ENCODE measurements around the gene TGFB3.

TGFB3 gene

DNA sequence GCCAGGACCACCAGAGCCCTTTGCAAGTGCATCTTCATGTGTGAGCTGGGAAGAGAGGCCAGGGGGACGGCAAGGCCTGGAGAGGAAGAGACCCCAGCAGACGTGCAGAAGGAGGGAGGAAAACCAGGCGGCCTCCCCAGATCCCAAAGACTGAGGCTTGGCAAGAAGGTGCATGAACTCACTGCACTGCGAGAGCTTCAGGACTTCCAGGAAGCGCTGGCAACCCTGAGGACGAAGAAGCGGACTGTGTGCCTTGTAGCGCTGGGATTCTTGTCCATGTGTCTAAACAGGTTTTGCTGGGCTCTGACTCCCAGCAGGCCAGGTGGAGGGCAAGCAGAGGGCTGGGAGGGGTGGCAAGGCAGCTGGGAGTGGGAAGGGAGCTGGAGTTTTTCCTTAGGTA is 939 bp downstream of the TGFB3 start:
- CTCF ChIA-PET = interaction anchor here (1.3 to 8.5 kb wide), 4 partner anchors 74 to 327 kb away, joined by 3 to 131 read pairs (median 46); no protein-coding TSS in a partner anchor
- Mint-ChIP-seq H3K27ac (peak overlapping the region; percentile 49), H3K4me1 (peaks cover 39% of the 10 kb centered on the region), H3K4me3 (peak overlapping the region; percentile 70), H3K9me3 (no peaks in the 10 kb centered on the region), H3K27me3 (peaks cover 20% of the 10 kb centered on the region), H3K36me3 (no peaks in the 10 kb centered on the region)
- no peak for DNase-seq

GRCh38 chr14:75979648-75980565 is 1.9 kb downstream of the TGFB3 start:
- H3K27me3 Mint-ChIP-seq = peaks cover 20% of the 10 kb centered on the region
- no peak overlapping the region for H3K4me3 Mint-ChIP-seq
- no peaks in the 10 kb centered on the region for H3K36me3 Mint-ChIP-seq
- peaks cover 34% of the 10 kb centered on the region for H3K4me1 Mint-ChIP-seq
- H3K9me3 Mint-ChIP-seq = no peaks in the 10 kb centered on the region
- H3K27ac Mint-ChIP-seq = no peak overlapping the region
- CTCF ChIA-PET = interaction anchor here (1.0 to 8.5 kb wide), 12 partner anchors 8 to 403 kb away, joined by 3 to 131 read pairs (median 4); partner anchors contain the start of gene FLVCR2
- DNase-seq = no peak

GRCh38 chr14:75979071-75979571 is 2.7 kb downstream of the TGFB3 start:
- peak; percentile 32 for DNase-seq
- Mint-ChIP-seq H3K36me3 (no peaks in the 10 kb centered on the region), H3K9me3 (no peaks in the 10 kb centered on the region), H3K4me3 (no peak overlapping the region), H3K27me3 (peaks cover 19% of the 10 kb centered on the region), H3K4me1 (peaks cover 34% of the 10 kb centered on the region), H3K27ac (no peak overlapping the region)
- CTCF ChIA-PET = interaction anchor here (0.7 to 8.5 kb wide), 15 partner anchors 9 to 403 kb away, joined by 3 to 131 read pairs (median 4); partner anchors contain the start of gene FLVCR2

- Mint-ChIP-seq H3K9me3 (no peaks in the 10 kb centered on the region), H3K4me3 (no peak overlapping the region), H3K36me3 (no peaks in the 10 kb centered on the region), H3K27me3 (peaks cover 12% of the 10 kb centered on the region), H3K4me1 (peaks cover 34% of the 10 kb centered on the region), H3K27ac (no peak overlapping the region)
- CTCF ChIA-PET = interaction anchor here (0.7 to 8.5 kb wide), 11 partner anchors 10 to 402 kb away, joined by 3 to 131 read pairs (median 4); partner anchors contain the start of gene FLVCR2
- peak; percentile 59 for DNase-seq
Observed at GRCh38 chr14:75978249-75978731, 3.5 kb downstream of the TGFB3 start.

DNA sequence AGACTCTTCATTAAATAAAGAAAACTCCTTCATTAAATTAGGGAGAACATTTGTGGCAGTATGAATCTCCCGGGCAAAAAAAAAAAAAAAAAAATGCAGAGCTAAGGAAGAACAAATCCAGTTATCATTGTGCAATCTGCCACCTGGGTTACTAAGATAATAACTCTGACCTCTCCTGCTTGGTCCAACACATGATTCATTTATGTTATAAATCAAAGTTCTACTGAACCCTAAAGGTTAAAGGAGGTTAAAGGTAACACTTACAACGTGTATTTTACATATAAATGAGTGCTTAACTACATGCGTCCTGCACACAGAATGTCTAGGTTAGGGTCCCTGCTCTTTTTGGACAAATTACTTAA is 4.2 kb downstream of the TGFB3 start:
- Mint-ChIP-seq H3K27me3 (peaks cover 4% of the 10 kb centered on the region), H3K4me3 (no peak overlapping the region), H3K4me1 (peaks cover 33% of the 10 kb centered on the region), H3K36me3 (no peaks in the 10 kb centered on the region), H3K27ac (no peak overlapping the region), H3K9me3 (no peaks in the 10 kb centered on the region)
- CTCF ChIA-PET = interaction anchor here (0.6 to 8.5 kb wide), 5 partner anchors 11 to 668 kb away, joined by 3 to 131 read pairs (median 3); no protein-coding TSS in a partner anchor
- DNase-seq = no peak

DNA sequence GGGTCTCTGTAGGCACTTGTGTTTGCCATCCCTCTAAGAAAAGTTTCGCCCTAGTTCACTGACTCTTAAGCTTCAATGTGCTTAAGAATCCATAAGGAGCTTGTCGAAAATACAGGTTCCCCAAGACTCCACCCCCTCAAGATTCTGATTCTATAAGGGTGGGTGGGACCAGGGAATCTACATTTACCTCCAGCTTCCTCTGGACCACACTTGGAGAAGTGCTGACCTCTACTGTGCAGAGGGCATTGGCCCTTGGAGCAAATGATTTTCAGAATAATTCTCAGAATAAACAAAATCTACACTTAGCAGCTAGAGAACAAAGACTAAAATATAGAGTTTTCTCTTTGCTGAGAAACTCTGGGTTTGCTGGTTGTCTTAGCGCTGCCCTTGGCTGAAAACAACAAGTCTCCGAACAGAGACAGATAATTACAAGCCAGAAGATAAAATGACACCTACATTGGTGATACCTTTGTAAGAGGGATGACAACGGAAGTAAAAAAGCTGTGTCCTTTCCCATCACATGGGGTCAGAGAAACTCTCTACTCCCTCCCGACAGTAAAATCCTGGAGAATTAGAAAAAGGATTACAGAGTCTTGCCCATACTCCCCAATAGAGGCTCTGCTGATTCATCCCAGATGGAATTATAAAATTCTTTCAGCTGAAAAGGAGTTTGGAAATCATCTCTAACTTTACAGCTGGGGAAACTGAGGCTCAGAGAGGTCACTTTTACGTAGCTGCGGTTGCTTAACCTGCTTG is 4.8 kb downstream of the TGFB3 start:
- Mint-ChIP-seq H3K27me3 (no peaks in the 10 kb centered on the region), H3K27ac (no peak overlapping the region), H3K36me3 (no peaks in the 10 kb centered on the region), H3K4me1 (peaks cover 32% of the 10 kb centered on the region), H3K9me3 (no peaks in the 10 kb centered on the region), H3K4me3 (no peak overlapping the region)
- no peak for DNase-seq
- CTCF ChIA-PET = interaction anchor here (0.6 to 8.5 kb wide), 6 partner anchors 10 to 669 kb away, joined by 3 to 131 read pairs (median 4); no protein-coding TSS in a partner anchor

DNA sequence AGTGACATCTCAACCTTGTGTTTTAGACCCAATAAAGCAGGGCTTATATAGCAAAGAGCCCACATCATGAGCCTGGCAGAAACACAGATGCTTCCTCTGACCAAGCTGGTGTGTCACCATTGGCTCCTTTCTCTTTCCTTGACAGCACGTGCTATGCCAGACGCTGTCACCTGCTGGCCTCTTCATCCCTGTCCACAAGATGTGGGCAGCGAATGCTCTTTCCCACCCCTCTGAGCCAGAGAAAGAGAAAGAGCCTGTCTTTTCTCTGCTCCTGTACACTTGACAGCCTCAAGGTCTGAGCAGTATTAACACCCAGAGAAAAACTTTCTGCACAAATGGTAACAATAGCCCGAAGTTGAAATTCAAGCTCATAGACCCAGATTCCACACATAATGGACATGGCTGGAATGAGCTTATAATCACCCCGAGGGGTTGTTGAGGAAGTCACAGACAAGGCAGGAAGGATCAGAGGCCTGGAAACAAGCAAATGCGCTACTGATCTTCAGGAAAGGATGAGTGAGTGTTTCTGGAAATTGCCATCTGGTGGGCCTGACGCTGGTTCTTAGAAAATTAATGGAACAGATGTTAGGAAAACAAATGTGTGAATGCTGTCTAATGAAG is 8.9 kb downstream of the TGFB3 start:
- CTCF ChIA-PET = interaction anchor here (0.8 to 1.9 kb wide), 2 partner anchors 262 to 265 kb away, joined by 3 to 5 read pairs; no protein-coding TSS in a partner anchor

DNA sequence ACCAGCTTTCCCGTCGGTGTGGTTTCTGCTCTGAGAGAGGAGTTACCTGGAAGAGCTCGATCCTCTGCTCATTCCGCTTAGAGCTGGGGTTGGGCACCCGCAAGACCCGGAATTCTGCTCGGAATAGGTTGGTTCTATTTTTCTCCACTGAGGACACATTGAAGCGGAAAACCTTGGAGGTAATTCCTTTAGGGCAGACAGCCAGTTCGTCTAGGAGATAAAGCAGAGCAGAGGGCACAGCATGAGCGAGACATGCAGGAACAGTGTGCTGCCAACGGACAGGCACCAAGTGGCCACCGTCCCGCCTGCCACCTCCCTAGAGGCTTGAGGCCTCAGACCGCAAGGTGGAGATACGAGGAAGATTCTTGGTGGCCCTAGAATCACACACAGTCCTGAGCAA is 10.3 kb downstream of the TGFB3 start:
- no peak overlapping the region for H3K27ac Mint-ChIP-seq
- CTCF ChIA-PET = interaction anchor here (1.2 kb wide), 1 partner anchor 65 kb away, joined by 5 read pairs; no protein-coding TSS in a partner anchor
- H3K4me1 Mint-ChIP-seq = no peaks in the 10 kb centered on the region
- H3K9me3 Mint-ChIP-seq = no peaks in the 10 kb centered on the region
- no peaks in the 10 kb centered on the region for H3K27me3 Mint-ChIP-seq
- H3K4me3 Mint-ChIP-seq = no peak overlapping the region
- H3K36me3 Mint-ChIP-seq = no peaks in the 10 kb centered on the region
- no peak for DNase-seq

More for the DNA sequence above, 8.9 kb downstream of the TGFB3 start:
- no peaks in the 10 kb centered on the region for H3K4me1 Mint-ChIP-seq
- no peaks in the 10 kb centered on the region for H3K27me3 Mint-ChIP-seq
- H3K36me3 Mint-ChIP-seq = no peaks in the 10 kb centered on the region
- no peak overlapping the region for H3K27ac Mint-ChIP-seq
- H3K9me3 Mint-ChIP-seq = no peaks in the 10 kb centered on the region
- no peak overlapping the region for H3K4me3 Mint-ChIP-seq
- DNase-seq = no peak

DNA sequence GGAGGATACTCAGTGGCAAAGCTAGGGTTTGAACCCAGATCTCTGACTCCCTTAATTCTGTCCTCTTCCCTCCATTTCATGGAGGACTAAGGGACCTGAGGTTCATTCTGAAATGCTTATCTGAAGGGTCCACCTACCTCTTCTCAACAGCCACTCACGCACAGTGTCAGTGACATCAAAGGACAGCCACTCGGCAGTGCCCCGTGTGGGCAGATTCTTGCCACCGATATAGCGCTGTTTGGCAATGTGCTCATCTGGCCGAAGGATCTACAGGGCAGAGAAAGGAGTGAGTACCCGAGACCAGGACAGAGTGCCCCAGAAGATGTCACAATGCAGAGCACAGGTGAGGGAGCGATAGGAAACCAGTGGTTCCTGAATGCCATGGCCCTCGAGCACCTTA is 10.8 kb downstream of the TGFB3 start:
- Mint-ChIP-seq H3K4me3 (no peak overlapping the region), H3K4me1 (no peaks in the 10 kb centered on the region), H3K27me3 (no peaks in the 10 kb centered on the region), H3K27ac (no peak overlapping the region), H3K9me3 (no peaks in the 10 kb centered on the region), H3K36me3 (no peaks in the 10 kb centered on the region)
- DNase-seq = no peak
- CTCF ChIA-PET = interaction anchor here (0.9 to 1.2 kb wide), 2 partner anchors 64 to 262 kb away, joined by 4 to 5 read pairs; no protein-coding TSS in a partner anchor

DNA sequence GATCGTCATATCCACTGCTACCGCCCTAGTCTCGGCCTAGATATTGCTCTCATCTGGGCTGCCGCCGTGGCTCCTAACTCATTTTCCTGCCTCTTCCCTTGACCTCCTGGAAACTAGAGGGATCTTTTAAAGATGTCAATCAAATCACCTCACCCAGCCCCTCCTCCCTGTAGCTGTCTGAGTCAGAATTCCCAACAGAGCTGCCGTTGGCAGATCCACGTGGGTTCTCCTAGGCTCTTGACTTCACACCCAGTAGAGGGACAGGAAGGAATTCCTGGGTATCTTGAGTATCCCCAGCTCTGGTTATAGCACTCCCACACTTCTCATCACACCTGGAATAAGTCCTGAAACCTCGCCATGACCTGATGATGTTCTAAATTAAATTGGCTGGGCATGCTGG is 11.9 kb downstream of the TGFB3 start:
- CTCF ChIA-PET = interaction anchor here (0.8 to 1.5 kb wide), 2 partner anchors 10 to 63 kb away, joined by 3 to 4 read pairs; no protein-coding TSS in a partner anchor
- H3K27me3 Mint-ChIP-seq = no peaks in the 10 kb centered on the region
- no peak for DNase-seq
- H3K9me3 Mint-ChIP-seq = no peaks in the 10 kb centered on the region
- H3K36me3 Mint-ChIP-seq = no peaks in the 10 kb centered on the region
- no peaks in the 10 kb centered on the region for H3K4me1 Mint-ChIP-seq
- no peak overlapping the region for H3K4me3 Mint-ChIP-seq
- no peak overlapping the region for H3K27ac Mint-ChIP-seq

DNA sequence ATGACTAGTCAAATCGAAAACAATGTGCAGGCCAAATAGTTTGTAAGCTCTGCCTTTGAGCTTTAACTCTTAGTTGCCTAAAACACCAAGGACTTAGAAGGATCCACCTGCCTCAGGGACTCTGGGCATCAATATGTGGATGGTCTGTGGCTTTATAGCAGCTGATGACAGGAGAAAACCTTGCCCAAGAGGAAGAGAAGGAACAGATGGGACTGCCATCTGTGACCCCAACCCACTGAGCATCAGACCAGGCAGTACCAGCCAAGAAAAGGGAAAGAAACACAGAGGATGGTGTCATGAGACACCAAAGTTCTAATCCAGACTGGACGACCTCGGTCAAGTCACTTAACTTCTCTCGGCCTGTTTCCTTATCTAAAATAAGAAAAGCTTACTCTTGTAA is 12.7 kb downstream of the TGFB3 start:
- CTCF ChIA-PET = interaction anchor here (0.8 to 1.5 kb wide), 2 partner anchors 10 to 62 kb away, joined by 3 to 4 read pairs; no protein-coding TSS in a partner anchor
- Mint-ChIP-seq H3K9me3 (no peaks in the 10 kb centered on the region), H3K4me1 (no peaks in the 10 kb centered on the region), H3K4me3 (no peak overlapping the region), H3K27me3 (no peaks in the 10 kb centered on the region), H3K36me3 (no peaks in the 10 kb centered on the region), H3K27ac (no peak overlapping the region)
- no peak for DNase-seq

DNA sequence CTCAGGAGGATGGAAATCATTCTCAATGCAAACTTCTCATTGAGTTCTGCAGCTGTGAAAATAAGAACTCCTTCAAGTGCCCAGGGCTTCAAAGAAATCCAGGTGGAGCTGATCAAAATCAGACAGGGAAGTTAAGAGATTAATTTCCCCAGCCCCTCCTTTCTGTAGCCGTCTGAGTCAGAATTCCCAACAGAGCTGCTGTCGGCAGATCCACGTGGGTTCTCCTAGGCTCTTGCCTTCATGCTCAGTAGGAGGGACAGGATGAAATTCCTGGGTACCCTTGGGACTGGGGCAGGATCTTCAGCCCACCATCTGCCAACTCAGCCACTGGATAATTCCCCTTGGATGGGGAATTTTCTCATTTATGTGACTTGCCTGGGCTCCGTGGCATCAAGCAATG is 13.3 kb downstream of the TGFB3 start:
- Mint-ChIP-seq H3K4me1 (no peaks in the 10 kb centered on the region), H3K27ac (no peak overlapping the region), H3K9me3 (no peaks in the 10 kb centered on the region), H3K36me3 (no peaks in the 10 kb centered on the region), H3K4me3 (no peak overlapping the region), H3K27me3 (no peaks in the 10 kb centered on the region)
- no peak for DNase-seq
- CTCF ChIA-PET = no interaction called here

GRCh38 chr14:75967866-75968265 is 13.9 kb downstream of the TGFB3 start:
- H3K36me3 Mint-ChIP-seq = no peaks in the 10 kb centered on the region
- CTCF ChIA-PET = no interaction called here
- DNase-seq = no peak
- no peak overlapping the region for H3K27ac Mint-ChIP-seq
- H3K4me1 Mint-ChIP-seq = no peaks in the 10 kb centered on the region
- H3K4me3 Mint-ChIP-seq = no peak overlapping the region
- no peaks in the 10 kb centered on the region for H3K9me3 Mint-ChIP-seq
- H3K27me3 Mint-ChIP-seq = no peaks in the 10 kb centered on the region

All from activated naive CD4-positive, alpha-beta T cell treated with anti-CD3 and anti-CD28 coated beads, Interleukin-2, amount 10 ng/mL, durations not matched to agents 7 days and 5 days (primary cell).